Measurements from ENCODE around the gene LAD1.

LAD1 gene, protein sequence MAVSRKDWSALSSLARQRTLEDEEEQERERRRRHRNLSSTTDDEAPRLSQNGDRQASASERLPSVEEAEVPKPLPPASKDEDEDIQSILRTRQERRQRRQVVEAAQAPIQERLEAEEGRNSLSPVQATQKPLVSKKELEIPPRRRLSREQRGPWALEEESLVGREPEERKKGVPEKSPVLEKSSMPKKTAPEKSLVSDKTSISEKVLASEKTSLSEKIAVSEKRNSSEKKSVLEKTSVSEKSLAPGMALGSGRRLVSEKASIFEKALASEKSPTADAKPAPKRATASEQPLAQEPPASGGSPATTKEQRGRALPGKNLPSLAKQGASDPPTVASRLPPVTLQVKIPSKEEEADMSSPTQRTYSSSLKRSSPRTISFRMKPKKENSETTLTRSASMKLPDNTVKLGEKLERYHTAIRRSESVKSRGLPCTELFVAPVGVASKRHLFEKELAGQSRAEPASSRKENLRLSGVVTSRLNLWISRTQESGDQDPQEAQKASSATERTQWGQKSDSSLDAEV

DNA sequence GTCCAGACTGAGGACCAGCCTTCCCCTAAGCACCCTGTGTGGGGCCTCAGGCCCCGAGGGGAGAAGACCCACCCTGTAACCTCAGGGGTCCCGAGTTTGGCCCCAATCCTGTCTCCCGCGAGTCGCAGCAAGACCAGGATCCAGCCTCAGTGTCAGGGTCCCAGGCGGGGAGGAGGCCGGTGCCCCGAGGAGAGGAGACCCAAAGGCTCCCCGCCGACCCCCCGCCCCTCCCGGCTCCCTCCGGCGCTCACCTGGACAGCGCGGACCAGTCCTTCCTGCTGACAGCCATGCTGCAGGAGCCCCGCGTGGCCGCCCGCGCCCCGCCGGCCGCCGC, at the start of gene LAD1:
Gene LAD1 (minus strand): TSS at position 307 of the 334 bp plus-strand sequence. CDS start 18 bp downstream, at position 289.
- no peak for DNase-seq

DNA sequence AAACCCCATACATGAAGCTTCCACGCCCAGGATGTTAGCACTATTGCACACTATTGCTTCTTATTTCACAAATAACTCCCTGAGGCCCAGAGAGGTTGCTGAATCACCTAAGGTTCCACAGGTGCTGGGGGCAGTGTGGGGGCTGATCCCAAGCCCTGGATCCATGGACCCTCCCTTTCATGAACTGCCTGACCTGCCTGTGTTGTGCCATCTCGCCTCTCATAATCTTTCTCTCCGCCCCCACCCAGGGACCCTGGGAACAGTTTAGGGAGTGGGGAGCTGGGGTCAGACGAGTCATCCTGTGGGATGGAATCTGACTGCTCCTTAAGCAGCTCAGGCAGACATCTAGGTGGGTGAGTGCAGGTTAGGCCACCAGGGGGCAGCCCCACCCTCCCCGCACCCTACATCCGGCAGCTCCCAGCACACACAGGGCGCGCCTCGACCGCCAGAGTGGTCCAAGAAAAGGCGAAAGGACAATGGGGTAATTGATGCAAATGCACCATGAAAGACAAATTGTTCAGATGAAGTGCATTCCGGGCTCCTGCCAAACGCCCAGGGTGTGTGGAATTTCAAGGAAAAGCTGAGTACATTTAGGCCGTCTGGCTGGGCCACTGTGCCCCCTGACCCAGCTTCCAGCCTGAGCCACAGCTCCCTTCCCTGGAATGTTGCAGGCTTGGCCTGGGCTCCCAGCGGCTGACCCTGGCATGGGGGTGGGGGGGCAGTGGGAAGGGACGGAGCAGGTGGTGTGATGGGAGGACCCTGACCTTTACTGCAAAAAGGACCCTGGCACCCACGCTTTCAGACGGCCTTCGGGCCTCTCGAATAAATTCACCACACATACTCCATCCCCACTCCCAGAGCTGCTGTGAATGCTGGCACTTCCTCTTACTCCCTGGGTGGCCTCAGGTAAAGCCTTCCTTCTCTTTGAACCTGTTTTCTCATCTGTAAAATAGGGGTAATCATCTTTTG, 49.1 kb upstream of the LAD1 start:
- DNase-seq = peak; percentile 7 to 10

DNA sequence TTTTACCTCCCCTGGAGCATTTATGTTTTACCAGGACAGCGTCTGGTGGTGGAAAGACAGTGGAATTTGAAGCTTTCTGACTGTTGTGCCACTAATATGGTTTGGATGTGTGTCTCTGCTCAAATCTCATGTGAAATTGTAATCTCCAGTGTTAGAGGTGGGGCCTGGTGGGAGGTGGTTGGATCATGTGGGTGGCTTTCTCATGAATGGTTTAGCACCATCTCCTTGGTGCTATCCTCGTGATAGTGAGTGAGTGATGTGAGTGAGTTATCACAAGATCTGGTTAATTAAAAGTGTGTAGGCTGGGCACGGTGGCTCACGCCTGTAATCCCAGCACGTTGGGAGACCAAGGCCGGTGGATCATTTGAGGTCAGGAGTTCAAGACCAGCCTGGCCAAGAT, 46.2 kb upstream of the LAD1 start:
- DNase-seq = no peak

DNA sequence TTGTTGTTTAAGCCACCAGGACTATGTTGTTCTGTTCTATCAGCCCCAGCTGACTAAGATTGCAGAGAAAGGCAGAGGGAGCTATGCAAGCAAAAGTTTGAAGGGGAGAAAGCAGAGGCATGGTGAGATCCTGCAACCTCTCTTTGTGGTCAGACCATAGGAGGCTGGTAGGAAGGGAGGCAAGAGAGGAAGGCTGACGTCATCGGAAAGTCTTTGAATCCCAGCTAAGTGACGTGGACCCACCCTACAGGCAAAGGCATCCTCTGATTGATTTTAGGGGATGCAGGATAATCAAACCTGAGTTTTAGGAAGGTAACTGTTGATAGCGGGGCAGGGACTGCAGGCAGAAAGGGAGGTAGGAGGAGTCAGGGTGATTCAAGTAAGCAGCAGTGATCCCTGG, 45.7 kb upstream of the LAD1 start:
- no peak for DNase-seq

DNA sequence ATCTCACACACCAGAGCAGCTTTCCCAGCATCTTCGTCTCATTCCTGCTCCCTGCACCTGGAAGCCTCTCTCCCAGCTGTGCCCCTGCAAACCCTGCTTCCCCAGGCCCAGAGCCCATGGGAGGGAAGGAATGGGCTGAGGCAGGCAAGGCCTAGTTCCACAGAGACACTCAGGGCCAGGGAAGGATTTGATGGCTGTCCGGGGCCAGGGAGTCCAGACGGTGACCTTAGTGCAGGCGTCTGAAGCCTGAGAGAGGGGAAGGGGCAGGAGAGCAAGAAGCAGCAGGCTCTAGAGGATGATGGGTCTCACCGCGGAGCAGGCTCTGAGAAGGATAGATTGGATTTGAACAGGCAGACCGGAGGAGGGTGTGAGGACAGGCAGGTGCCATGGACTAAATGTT, 44.6 kb upstream of the LAD1 start:
- no peak for DNase-seq

DNA sequence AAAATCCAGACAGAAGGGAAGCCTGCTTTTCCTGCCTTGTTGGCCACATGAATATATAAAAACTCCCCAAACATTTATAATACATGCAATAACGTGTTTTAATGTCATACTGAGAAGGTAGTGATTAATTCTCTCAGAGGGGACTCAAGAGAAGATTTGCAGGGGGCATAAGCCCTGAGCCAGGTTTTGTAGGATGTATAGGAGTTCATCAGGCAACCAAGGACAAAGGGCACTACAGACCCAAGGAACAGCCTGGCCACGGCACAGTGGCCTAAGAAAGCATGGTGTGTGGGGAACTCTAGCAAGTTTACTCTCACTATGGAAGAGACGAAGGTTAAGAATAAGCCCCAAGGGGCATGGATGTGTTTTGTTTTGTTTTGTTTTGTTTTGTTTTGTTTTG, 37.8 kb upstream of the LAD1 start:
- no peak for DNase-seq

DNA sequence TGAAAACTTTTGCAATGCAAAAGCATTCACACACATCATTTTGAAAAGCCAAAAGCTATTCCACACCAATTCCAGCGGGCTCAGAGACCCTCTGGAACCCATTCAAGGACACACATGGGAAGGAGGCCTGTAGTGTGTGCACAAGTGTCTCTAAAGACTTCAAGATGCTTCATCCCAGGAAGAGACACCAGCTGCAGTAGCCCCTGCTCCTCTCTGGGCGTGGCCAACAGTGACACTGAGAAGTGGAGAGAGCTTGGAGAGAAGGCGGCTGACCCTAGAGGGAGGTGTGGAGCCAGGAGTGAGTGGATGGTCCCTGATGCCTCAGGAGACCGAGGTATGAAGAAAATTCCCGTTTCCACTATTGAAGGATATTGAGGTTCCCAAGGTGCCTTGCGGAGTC, 37.3 kb upstream of the LAD1 start:
- peak in 1 of 2 experiments; percentile 7 for DNase-seq

DNA sequence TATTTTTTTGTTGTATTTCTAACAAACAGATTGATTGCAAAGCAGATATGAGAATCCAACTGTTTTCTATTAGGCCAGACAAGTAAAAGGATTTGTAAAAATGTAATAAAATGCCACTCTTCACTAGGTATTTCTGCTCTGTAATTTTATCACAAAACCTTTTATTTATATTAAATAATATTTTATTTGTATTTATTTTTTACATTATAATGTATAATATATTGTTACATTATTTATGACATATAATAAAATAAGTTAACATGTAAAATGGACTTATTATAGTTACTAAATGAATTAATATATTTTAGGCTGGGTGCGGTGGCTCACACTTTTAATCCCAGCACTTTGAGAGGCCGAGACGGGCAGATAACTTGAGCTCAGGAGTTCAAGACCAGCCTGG, 35.1 kb upstream of the LAD1 start:
- no peak for DNase-seq

DNA sequence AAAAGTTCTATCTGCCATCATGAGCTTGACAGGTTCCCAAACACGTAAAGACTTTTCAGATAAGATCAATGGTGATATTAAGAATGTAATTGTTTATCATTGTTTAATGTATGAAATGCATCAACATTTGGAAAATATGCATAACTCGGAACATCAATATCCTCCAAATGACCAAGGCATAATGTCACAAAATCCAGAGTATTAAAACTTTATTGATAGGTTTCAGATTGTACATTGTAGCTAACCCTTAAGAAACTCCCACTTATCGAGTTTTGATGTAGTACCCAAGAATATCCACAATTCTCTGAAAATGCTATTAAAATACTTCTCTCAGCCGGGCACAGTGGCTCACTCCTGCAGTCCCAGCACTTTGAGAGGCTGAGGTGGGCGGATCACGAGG, 34.5 kb upstream of the LAD1 start:
- DNase-seq = no peak

DNA sequence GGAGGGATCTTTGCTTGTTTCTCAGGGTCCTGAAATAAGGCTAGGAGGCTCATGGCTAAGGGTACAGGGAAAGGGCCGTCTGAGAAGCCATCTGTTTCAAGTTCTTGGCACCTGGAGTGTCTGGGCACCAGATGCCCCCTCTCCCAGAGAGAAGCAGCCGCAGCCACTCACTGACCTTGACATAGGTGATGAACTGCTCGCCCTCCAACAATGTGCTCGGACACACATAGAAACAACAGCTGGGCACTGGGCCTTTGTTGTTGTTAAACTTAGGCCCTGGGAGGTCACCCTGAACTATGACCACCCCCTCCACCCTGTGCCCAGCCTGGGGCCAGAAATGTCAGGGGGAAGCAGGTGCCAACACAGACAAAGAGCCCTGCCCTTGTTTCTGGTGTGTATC, 31.7 kb upstream of the LAD1 start:
- DNase-seq = no peak

DNA sequence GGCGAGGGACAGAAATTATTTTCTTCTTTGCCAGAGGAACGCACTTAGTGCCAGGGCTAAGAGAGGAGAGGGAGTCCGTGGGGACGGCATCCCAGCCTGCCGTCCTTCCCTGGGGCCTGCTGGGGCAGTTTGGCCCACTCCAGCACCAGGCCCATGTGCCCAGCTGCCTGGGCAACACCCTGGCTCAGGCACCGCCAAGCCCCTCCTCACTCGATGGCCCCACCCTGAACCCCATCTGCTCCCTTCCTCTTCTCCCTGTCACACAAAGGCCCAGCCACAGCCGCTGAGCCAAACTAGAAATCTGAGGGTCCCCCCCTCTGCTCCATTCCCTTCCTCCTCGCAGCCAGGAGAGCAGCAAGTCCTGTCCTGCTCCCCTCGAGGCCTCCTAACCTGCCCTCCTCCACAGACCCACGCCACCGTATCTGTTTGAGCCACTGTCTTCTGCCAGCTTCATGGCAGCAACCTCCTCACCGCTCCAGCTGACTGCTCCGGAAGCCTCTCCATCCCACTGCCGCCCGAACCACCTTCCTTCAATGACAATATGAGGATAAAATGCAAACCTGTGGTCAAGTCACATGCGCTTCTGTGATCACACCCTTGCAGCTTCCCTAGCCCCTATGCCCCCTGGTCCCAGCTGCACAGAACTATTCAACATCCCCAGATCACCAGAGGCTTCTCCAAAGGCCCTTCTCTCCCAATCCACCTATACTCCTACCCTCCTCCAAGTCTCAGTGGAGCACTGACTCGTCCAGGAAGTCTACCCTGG, 30.8 kb upstream of the LAD1 start:
- DNase-seq = no peak

DNA sequence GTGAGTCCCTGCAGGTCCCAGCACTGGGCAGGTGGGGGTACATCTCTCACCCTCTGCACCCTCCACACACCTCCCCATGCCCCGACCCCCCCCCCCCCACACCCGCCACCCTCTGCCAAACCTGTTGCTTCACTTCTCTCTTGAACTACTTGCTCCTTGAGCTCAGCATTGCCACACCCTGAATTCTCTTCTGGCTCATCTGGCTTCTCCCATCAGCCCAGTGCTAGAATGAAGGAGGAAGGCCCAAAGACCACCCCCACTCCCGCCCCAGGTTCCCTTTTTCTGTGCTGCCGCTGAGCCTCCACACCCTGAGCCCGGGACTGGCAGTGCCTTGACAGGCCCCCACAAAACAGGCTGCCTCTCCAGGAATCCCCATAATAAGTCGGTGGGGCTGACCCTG, 28.8 kb upstream of the LAD1 start:
- DNase-seq = no peak

DNA sequence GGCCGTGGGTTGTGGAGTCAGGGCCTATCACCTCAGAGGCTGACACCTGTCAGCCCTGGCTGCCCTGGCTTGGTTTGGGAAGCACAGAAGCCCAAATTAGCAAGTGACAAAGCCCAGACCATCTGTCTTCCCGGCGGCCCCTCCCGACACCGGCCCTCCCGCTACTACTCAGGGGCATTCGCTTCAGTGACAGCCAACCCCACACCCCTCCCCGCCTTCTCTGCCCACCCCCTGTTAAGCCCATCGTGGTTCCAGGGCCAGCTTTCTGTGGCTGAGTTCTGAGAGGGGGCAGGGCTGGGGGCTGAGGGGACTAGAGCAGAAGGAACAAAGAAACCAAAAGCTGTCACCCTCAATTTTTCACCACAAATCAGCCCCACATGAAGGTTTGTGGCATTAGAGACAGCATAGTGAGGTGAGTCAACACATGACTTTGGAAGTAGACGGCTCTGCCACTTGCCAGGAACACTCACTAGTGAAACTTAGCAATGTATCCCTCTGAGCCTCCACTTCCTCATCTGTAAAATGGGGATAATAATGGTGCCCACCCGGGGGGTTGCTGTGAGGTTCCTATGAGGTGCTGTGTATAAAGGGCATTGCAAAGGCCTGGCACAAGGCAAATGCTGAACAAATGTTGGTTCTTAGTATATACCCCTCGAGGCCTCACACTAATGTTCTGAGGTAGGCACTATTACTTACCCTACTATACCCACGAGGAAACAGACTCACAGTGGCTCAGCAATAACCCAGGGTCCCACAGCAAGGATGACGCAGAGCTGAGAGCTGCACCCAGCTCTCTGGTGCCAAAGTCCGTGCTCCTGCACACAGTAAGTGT, 27.6 kb upstream of the LAD1 start:
- no peak for DNase-seq

DNA sequence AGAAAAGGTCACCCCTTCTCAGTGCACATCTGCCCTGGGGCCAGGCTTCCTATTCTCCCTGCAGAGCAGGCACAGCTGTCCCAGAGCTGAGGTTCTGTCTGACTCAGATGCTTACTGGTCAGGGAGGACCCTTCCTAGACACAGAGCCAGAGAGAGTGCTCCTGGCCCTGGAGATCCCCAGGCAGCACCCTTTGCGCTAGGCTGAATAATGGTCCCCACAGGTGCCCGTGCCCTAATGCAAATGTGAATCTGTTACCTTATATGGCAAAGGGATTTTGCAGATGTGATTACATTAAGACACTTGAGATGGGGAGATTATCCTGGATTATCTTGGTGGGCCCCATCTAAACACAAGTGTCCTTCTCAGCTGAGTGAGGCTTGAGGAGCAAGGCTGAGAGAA, 25.0 kb upstream of the LAD1 start:
- no peak for DNase-seq

DNA sequence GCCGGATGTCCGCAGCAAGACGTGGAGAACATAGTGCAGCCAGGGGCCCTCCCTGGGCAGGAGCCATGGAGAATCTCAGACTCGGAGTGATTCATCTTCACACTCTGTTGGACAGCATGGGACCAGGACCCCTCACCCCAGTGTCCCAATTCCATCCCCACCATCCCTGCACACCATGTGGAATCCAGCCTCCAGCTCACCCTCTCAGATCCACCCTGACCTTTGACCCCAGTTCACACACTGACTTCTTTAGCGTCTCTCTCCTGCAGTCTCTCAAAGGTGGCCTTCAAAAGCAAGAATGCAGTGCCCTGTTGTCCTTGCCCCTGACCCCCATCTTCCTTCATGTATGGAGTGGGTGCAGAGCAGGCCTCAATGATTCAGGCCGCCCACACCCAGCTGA, 24.5 kb upstream of the LAD1 start:
- DNase-seq = no peak

DNA sequence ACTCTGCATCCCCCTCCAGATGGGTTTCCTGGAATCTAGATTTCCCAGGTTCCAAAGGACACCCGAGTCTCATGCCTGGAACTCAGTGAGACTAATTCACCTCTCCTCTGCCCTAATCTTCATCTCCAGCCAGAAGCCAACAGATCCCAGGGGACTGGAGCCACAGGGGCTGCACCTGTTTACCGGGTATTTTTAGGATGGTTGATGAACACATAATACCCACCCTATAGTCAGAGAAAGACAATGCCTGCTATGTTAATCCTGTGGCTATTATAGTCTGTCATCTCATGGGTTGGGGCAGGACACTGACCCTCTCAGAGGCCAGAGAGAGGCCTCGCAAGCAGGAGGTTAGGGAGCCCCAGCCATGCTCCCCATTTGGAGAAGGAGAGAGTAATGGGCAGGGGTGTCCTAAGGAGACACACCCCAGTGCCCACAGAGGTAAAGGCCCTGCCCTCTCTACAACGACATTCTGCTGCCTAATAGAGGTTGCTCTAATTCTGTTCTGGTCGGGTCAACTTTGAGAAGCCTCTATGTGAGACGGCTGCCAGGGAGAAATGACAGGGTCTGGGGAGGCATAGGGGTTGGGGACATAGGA, 23.4 kb upstream of the LAD1 start:
- no peak for DNase-seq

DNA sequence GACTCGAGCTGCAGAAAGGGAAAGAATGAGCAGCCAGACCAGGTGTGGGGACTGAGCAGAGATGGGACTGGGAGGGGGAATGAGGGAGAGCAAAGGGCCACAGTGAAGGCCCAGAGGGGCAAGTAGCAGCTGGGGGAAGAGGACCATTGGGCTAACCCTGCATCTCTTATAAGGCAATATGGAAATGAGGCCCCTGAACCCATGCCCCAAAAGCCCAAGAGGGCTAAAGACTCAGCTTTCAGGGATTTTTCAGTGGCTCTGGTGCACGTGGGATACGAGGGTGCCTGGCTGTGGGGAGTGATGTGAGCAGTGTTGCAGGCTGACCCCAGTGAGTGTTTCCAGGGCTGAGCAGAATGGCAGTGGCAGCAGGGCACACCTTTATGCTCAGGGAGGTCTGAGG, 22.9 kb upstream of the LAD1 start:
- no peak for DNase-seq

DNA sequence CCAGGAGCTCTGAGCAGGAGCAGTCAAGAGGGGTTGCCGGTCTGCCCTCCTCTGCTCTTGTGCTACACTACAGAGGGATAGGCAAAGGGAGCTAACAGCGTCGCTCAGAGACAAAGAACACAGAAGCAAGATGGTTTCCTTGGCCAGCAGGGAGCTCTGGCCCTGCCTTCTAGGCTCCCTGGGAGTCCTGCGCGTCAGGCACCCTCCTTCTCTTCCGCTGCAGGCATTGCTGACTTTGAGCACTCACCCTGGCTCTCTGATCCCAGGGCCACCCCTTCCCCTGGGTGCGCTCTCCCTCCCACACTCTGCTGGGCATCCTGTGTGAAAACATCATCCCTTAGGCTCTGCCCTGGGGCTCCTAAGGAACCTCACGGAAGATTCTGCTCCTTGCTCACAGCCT, 21.9 kb upstream of the LAD1 start:
- DNase-seq = no peak

DNA sequence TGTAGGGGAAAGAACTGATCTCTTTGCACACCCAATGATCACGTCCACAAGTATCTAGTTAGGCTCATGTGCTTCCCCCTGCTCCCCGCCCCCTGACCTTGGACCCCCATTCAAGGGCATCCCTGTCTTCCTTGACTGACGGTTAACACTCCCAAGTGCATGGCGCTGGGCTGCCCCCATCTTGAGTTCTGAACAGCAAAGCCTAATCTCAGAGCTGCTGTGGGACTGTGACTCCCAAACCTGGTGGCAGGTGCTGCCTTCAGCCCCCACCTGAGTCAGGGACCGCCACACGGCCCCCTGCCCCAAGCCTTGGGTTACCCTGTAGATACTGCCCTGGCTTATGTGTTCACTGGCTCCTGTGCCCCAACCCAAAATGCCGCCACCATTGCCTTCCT, 21.5 kb upstream of the LAD1 start:
- no peak for DNase-seq

DNA sequence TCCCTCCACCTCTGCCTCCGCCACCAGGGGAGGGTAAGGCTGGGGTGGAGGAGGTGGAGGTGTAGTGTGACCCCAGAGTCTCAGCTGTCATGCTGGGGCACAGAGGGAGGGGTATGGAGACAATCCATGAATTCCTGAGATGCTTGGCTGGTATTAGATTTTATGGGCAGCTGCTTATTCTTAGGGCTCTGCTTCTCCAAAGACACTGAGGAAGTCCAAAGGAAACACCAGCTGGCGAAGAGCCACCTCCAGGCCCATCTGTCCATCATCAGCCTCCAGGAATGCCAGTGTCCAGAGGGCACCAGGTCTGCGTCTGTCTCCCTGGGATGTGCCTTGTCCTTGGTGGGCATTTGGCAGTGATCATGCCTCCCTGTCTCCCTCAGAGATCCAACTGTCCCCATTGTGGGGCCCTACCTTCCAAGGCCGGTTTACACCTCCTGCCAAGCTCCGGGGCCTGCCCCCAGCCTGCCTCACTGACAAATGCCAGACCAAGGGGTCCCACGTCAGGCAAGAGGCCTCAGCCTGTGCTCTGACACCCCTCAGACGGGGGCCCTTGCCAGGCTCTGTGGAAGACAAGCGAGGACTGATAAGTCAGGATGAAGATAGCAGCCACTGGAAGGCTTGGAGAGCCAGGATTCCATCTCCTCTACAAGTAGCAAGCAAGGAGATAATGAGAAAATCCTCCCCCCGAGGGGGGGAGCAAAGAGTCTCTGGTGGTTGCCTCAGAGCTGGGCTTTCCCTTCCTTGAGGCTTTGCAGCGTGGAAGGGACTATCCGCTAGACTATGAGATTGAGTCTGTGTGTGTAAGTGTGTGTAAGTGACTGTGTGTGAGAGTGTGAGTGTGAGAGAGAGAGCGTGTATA, 20.9 kb upstream of the LAD1 start:
- no peak for DNase-seq

DNA sequence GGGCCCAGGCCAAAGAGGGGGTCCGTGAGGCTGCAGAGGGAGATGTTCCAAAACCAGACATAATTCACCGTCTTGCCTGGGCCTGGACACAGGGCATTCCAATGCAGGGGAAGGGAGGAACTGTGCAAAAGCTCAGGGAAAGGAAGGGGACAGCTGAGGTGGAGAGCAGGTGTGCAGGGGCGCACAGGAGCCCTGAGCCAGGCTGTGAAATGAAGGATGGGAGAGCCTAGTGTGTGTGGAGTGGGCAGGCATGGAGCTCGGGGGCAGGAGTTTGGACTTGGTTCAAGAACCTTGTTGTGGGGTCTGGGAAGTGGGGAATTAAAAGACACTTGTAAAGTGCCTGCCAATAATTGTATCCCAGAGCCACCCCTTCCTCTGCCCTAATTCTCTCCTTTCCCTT, 20.1 kb upstream of the LAD1 start:
- DNase-seq = no peak

All from NCI-H1930 (cell line).